HCT116 (cell line): ENCODE results near the gene AUTS2. TPM values are rescaled to one million over a fixed set of nuclear protein-coding genes. Genes with fewer than 3 reads are reported as not detected.

Experiments
- ATAC-seq: fragments of 200-7000 bp; cut with Tn5 transposase; 2 replicates; pipeline ENCODE4 v1.9.1; 2020; ENCODE audit warnings: mild to moderate bottlenecking, moderate library complexity
- BruUV-seq: library from RNA; stranded (reverse); fragments of 400-500 nt; replicated peaks from 2 replicates; lab custom pipeline; 2021; lab: Mats Ljungman, UMichigan
- CTCF ChIA-PET: fragments of 300-600 bp; sonication (Branson Sonifier 250); formaldehyde crosslinking; loops from one replicate; lab custom pipeline; 2021; ENCODE audit warnings: antibody characterized with exemption; lab: Charles Lee
- POLR2A ChIA-PET: fragments of 300-600, 350-600 bp; sonication (Branson Sonifier 250); formaldehyde crosslinking; loops from one replicate; lab custom pipeline; 2021; ENCODE audit warnings: antibody characterized with exemption; lab: Charles Lee
- RAD21 ChIA-PET, 2 experiments: fragments of 300-600 bp; sonication (Branson Sonifier 250); formaldehyde crosslinking; loops; one replicate each; lab custom pipeline; 2023; ENCODE audit warnings: low total read pairs in 2 of 2; ENCODE audit not compliant: uncharacterized antibody in 2 of 2, unreplicated experiment in 2 of 2, low non-redundant PET in 1 of 2; lab: Charles Lee
- DNase-seq: peaks from one replicate; pipeline ENCODE4 v3.0.0-alpha.2; 2010; ENCODE audit warnings: low read depth, low spot score
- H2AFZ ChIP-seq: fragments of 200-600 bp; shearing (Covaris generic), sonication (generic); 2 replicates; pipeline ENCODE4 v1.6.1; 2017; ENCODE audit warnings: low read depth, mixed run types, mixed read lengths, antibody characterized with exemption, low read length; ENCODE audit not compliant: poor library complexity, severe bottlenecking
- H3K27ac ChIP-seq: 2 replicates; pipeline ENCODE4 v1.5.1; 2012; ENCODE audit warnings: low read depth, low read length
- H3K27me3 ChIP-seq: fragments of 200-600 bp; sonication (generic); 2 replicates; pipeline ENCODE4 v1.6.1; 2016; ENCODE audit warnings: mixed run types, low read length, mixed read lengths; ENCODE audit not compliant: insufficient read depth
- H3K36me3 ChIP-seq, 2 experiments: fragments of 200-500 bp in 1 of 2; fragments of 200-600 bp in 1 of 2; sonication (Bioruptor generic) in 1 of 2; sonication (generic) in 1 of 2; 2 replicates each; pipeline versions ENCODE4 v1.5.1 to v1.6.1; 2014 to 2016; ENCODE audit warnings: low read length in 2 of 2, inconsistent platforms in 1 of 2, mixed read lengths in 1 of 2, mixed run types in 1 of 2; ENCODE audit not compliant: insufficient read depth in 2 of 2, control insufficient read depth in 1 of 2
- H3K4me1 ChIP-seq, 2 experiments: fragments of 200-600 bp in 1 of 2; sonication (generic) in 1 of 2; 2 replicates each; pipeline versions ENCODE4 v1.5.1 to v1.6.1; 2012 to 2017; ENCODE audit warnings: low read length in 2 of 2, inconsistent platforms in 1 of 2, mild to moderate bottlenecking in 1 of 2, mixed read lengths in 1 of 2, mixed run types in 1 of 2, moderate library complexity in 1 of 2; ENCODE audit not compliant: insufficient read depth in 2 of 2, control insufficient read depth in 1 of 2
- H3K4me2 ChIP-seq: fragments of 200-600 bp; sonication (generic); 2 replicates; pipeline ENCODE4 v1.6.1; 2017; ENCODE audit warnings: mixed run types, low read length, mixed read lengths
- H3K4me3 ChIP-seq, 2 experiments: fragments of 200-600 bp in 1 of 2; sonication (generic) in 1 of 2; replicated peaks in 1 of 2; 2 replicates each; pipeline ENCODE4 v1.5.1; 2011 to 2016; ENCODE audit warnings: low read length in 2 of 2, control low read depth in 1 of 2, low read depth in 1 of 2, mild to moderate bottlenecking in 1 of 2, mixed read lengths in 1 of 2, mixed run types in 1 of 2
- H3K79me2 ChIP-seq: fragments of 200-600 bp; sonication (generic); 2 replicates; pipeline ENCODE4 v1.6.1; 2017; ENCODE audit warnings: mild to moderate bottlenecking, mixed run types, low read length, moderate library complexity, mixed read lengths; ENCODE audit not compliant: insufficient read depth
- H3K9ac ChIP-seq: fragments of 200-600 bp; sonication (generic); 2 replicates; pipeline ENCODE4 v1.6.1; 2016; ENCODE audit warnings: low read length, mixed read lengths
- H3K9me2 ChIP-seq: fragments of 200-600 bp; sonication (generic), shearing (Covaris generic); 2 replicates; pipeline ENCODE4 v1.6.1; 2017; ENCODE audit warnings: mixed run types, mild to moderate bottlenecking, moderate library complexity; ENCODE audit not compliant: insufficient read depth
- H3K9me3 ChIP-seq, 2 experiments: fragments of 200-500 bp in 1 of 2; fragments of 200-600 bp in 1 of 2; sonication (Bioruptor generic) in 1 of 2; sonication (generic) in 1 of 2; 2 replicates each; pipeline ENCODE4 v1.6.1; 2014 to 2017; ENCODE audit warnings: low read length in 2 of 2, mixed read lengths in 2 of 2, inconsistent platforms in 1 of 2, low read depth in 1 of 2, mild to moderate bottlenecking in 1 of 2, mixed run types in 1 of 2, moderate library complexity in 1 of 2; ENCODE audit not compliant: control insufficient read depth in 1 of 2, insufficient read depth in 1 of 2
- H4K20me1 ChIP-seq: fragments of 200-600 bp; sonication (generic), shearing (Covaris generic); 2 replicates; pipeline ENCODE4 v1.6.1; 2017; ENCODE audit warnings: mixed run types, mild to moderate bottlenecking, moderate library complexity; ENCODE audit not compliant: insufficient read depth
- CEBPB ChIP-seq: IDR thresholded peaks from 2 replicates; pipeline ENCODE4 v1.6.1; 2012; ENCODE audit warnings: low read depth
- EGR1 ChIP-seq: IDR thresholded peaks from 2 replicates; pipeline ENCODE4 v1.6.1; 2012; ENCODE audit warnings: low read depth
- EZH2phosphoT487 ChIP-seq: fragments of 200-600 bp; IDR thresholded peaks from 2 replicates; pipeline ENCODE4 v1.6.1; 2018; ENCODE audit warnings: antibody characterized with exemption, borderline replicate concordance
- JUND ChIP-seq: IDR thresholded peaks from 2 replicates; pipeline ENCODE4 v1.6.1; 2012
- POLR2A ChIP-seq: IDR thresholded peaks from 2 replicates; pipeline ENCODE4 v1.7.0; 2011; ENCODE audit warnings: borderline replicate concordance; ENCODE audit not compliant: insufficient read depth, insufficient read length; ENCODE audit errors: extremely low read depth
- SIN3A ChIP-seq: IDR thresholded peaks from 2 replicates; pipeline ENCODE4 v1.6.1; 2012; ENCODE audit warnings: low read depth
- YY1 ChIP-seq: IDR thresholded peaks from 2 replicates; pipeline ENCODE4 v1.6.1; 2011; ENCODE audit warnings: low read length, low read depth, moderate library complexity, mild to moderate bottlenecking; ENCODE audit not compliant: insufficient replicate concordance; ENCODE audit errors: extremely low read depth
- ZFX ChIP-seq: fragments of 450-650 bp; IDR thresholded peaks from 2 replicates; pipeline ENCODE4 v1.6.1; 2017
- intact Hi-C: fragments of 100-400 bp; cut with micrococcal nuclease; formaldehyde crosslinking; loops from 2 replicates; pipeline ENCODE4 v1.10.0; 2022
- total RNA-seq: library from RNA; stranded (reverse); gene quantifications from one replicate; pipeline ENCODE4 v1.2.1, GENCODE V29; 2021; ENCODE audit not compliant: unreplicated experiment
- TF ChIP-seq, protein P1 (sequence below): IDR thresholded peaks from 2 replicates; pipeline ENCODE4 v1.6.1; 2012
- TF ChIP-seq, protein P2 (sequence below), 3 experiments: fragments of 200-600 bp in 1 of 3; sonication (generic) in 1 of 3; IDR thresholded peaks in 2 of 3; conservative IDR thresholded peaks in 1 of 3; 2 replicates each; pipeline ENCODE4 v1.5.1; 2012 to 2017; ENCODE audit warnings: low read depth in 2 of 3, low read length in 2 of 3, antibody characterized with exemption in 1 of 3, borderline replicate concordance in 1 of 3, control low read depth in 1 of 3, mild to moderate bottlenecking in 1 of 3, mixed read lengths in 1 of 3, mixed run types in 1 of 3, moderate library complexity in 1 of 3; ENCODE audit not compliant: insufficient read depth in 1 of 3
- TF ChIP-seq, protein P3 (sequence below): IDR thresholded peaks from 2 replicates; pipeline ENCODE4 v1.6.1; 2011; ENCODE audit warnings: mild to moderate bottlenecking, low read length, moderate library complexity; ENCODE audit not compliant: insufficient replicate concordance; ENCODE audit errors: extremely low read depth
- TF ChIP-seq, protein P4 (sequence below): IDR thresholded peaks from 2 replicates; pipeline ENCODE4 v1.6.1; 2012; ENCODE audit warnings: low read depth

Gene AUTS2
- total RNA-seq, 1 experiment from 2014 or later, result 0.93 TPM

DNA sequence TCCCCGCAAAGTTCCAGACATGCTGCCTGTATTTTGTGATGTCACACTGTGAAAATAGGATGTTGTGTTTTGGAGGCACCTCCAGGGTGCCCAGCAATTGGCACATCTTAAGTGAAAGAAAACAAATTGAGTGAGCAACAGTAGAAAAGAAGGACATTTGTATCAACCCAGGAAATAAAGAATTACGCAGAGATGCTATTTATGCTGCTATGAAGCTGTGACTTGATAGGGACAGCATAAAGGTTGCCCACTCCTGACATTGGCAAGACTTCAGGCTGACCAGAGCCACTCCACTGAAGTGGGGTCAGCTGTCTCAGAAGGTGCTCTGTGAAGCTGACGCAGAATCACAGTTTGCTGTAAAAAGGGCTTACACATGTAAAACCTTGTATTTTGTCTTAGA, 803.8 kb downstream of the AUTS2 start:
- Histone ChIP-seq H3K27ac (no peak overlapping the region), H2AFZ (no peak overlapping the region), H3K4me3 (no peak overlapping the region), H3K4me1 (no peaks in the 10 kb centered on the region), H3K4me2 (no peak overlapping the region), H3K27me3 (no peaks in the 10 kb centered on the region), H3K79me2 (no peaks in the 10 kb centered on the region), H3K9me2 (no peaks in the 10 kb centered on the region), H3K9me3 (peaks cover 0 to 36% of the 10 kb centered on the region in 2 experiments; a peak in 3 of 4 replicates), H3K9ac (no peak overlapping the region), H3K36me3 (no peaks in the 10 kb centered on the region)
- no peak for ATAC-seq
- intact Hi-C loops, result no loop called here
- DNase-seq, result no peak
- BruUV-seq, result no TSS peak
- ChIA-PET RAD21 (no interaction called here), CTCF (no interaction called here)
- TF ChIP-seq CEBPB (no peak), YY1 (no peak)
- TF ChIP-seq, all 23 proteins: peak for 0
- H4K20me1 ChIP-seq, result no peaks in the 10 kb centered on the region
- POLR2A ChIA-PET, result no interaction called here

DNA sequence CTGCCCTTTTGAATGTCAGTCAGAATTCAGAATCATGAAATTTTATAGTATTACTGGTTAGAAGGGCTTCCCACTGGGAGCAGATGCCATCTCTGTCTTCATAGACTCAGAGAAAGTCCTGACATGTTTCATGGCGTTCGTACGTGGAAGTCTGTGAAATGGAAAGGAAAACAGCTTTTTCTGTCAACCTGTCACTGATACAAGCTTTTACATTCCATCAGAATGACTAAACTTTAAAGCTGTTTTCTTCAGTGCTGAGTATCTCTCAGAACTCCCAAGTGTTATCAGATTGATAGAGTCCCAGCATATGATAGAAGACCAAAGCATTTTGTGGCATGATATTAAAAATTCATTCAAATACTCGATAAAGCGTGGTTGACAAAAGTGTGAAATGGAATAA, 807.0 kb downstream of the AUTS2 start:
- intact Hi-C loops, result no loop called here
- Histone ChIP-seq H3K9me3 (peaks cover 0 to 36% of the 10 kb centered on the region in 2 experiments; a peak in 2 of 4 replicates), H2AFZ (no peak overlapping the region), H3K27ac (no peak overlapping the region), H3K4me3 (no peak overlapping the region), H3K36me3 (no peaks in the 10 kb centered on the region), H3K4me1 (no peaks in the 10 kb centered on the region), H3K27me3 (no peaks in the 10 kb centered on the region), H3K79me2 (no peaks in the 10 kb centered on the region), H3K4me2 (no peak overlapping the region), H3K9me2 (no peaks in the 10 kb centered on the region), H3K9ac (no peak overlapping the region), H4K20me1 (no peaks in the 10 kb centered on the region)
- CTCF ChIA-PET, result no interaction called here
- POLR2A ChIA-PET, result no interaction called here
- no TSS peak for BruUV-seq
- RAD21 ChIA-PET, result no interaction called here
- TF ChIP-seq, protein P1, sequence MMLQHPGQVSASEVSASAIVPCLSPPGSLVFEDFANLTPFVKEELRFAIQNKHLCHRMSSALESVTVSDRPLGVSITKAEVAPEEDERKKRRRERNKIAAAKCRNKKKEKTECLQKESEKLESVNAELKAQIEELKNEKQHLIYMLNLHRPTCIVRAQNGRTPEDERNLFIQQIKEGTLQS, result no peak
- no peak for TF ChIP-seq EGR1
- TF ChIP-seq CEBPB, result no peak
- TF ChIP-seq, protein P2, sequence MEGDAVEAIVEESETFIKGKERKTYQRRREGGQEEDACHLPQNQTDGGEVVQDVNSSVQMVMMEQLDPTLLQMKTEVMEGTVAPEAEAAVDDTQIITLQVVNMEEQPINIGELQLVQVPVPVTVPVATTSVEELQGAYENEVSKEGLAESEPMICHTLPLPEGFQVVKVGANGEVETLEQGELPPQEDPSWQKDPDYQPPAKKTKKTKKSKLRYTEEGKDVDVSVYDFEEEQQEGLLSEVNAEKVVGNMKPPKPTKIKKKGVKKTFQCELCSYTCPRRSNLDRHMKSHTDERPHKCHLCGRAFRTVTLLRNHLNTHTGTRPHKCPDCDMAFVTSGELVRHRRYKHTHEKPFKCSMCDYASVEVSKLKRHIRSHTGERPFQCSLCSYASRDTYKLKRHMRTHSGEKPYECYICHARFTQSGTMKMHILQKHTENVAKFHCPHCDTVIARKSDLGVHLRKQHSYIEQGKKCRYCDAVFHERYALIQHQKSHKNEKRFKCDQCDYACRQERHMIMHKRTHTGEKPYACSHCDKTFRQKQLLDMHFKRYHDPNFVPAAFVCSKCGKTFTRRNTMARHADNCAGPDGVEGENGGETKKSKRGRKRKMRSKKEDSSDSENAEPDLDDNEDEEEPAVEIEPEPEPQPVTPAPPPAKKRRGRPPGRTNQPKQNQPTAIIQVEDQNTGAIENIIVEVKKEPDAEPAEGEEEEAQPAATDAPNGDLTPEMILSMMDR (IDR thresholded peaks at IDR 0.05 in 2 of 3, conservative IDR thresholded peaks at IDR 0.05 in 1 of 3; ENCODE audit: borderline replicate concordance in 1 of 3, insufficient read depth in 1 of 3, low read depth in 2 of 3, low read length in 2 of 3), result no peak
- TF ChIP-seq EZH2phosphoT487, result no peak
- TF ChIP-seq, protein P3, sequence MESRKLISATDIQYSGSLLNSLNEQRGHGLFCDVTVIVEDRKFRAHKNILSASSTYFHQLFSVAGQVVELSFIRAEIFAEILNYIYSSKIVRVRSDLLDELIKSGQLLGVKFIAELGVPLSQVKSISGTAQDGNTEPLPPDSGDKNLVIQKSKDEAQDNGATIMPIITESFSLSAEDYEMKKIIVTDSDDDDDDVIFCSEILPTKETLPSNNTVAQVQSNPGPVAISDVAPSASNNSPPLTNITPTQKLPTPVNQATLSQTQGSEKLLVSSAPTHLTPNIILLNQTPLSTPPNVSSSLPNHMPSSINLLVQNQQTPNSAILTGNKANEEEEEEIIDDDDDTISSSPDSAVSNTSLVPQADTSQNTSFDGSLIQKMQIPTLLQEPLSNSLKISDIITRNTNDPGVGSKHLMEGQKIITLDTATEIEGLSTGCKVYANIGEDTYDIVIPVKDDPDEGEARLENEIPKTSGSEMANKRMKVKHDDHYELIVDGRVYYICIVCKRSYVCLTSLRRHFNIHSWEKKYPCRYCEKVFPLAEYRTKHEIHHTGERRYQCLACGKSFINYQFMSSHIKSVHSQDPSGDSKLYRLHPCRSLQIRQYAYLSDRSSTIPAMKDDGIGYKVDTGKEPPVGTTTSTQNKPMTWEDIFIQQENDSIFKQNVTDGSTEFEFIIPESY, result no peak
- TF ChIP-seq, protein P4, sequence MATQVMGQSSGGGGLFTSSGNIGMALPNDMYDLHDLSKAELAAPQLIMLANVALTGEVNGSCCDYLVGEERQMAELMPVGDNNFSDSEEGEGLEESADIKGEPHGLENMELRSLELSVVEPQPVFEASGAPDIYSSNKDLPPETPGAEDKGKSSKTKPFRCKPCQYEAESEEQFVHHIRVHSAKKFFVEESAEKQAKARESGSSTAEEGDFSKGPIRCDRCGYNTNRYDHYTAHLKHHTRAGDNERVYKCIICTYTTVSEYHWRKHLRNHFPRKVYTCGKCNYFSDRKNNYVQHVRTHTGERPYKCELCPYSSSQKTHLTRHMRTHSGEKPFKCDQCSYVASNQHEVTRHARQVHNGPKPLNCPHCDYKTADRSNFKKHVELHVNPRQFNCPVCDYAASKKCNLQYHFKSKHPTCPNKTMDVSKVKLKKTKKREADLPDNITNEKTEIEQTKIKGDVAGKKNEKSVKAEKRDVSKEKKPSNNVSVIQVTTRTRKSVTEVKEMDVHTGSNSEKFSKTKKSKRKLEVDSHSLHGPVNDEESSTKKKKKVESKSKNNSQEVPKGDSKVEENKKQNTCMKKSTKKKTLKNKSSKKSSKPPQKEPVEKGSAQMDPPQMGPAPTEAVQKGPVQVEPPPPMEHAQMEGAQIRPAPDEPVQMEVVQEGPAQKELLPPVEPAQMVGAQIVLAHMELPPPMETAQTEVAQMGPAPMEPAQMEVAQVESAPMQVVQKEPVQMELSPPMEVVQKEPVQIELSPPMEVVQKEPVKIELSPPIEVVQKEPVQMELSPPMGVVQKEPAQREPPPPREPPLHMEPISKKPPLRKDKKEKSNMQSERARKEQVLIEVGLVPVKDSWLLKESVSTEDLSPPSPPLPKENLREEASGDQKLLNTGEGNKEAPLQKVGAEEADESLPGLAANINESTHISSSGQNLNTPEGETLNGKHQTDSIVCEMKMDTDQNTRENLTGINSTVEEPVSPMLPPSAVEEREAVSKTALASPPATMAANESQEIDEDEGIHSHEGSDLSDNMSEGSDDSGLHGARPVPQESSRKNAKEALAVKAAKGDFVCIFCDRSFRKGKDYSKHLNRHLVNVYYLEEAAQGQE, result no peak
- TF ChIP-seq YY1, result no peak
- TF ChIP-seq SIN3A, result no peak
- no peak for TF ChIP-seq POLR2A
- no peak for TF ChIP-seq ZFX
- no peak for TF ChIP-seq JUND
- ATAC-seq (no peak), DNase-seq (no peak)
